Ammon's horn (tissue), 1 donor: ENCODE data around the gene CFAP74.
"Not testable (repeated sequence)": the region's sequence is repeated elsewhere in the genome, so short reads cannot be mapped to it uniquely, and the experiment has no call there.

Experiments
- DNase-seq: peaks from one replicate; pipeline ENCODE4 v3.0.0-alpha.2; 2016; ENCODE audit warnings: low spot score

The CFAP74 gene

GRCh38 chr1:1950940-1951339 is 52.6 kb downstream of the CFAP74 start:
- DNase-seq, result no peak

GRCh38 chr1:1948783-1949182 is 54.8 kb downstream of the CFAP74 start:
- DNase-seq, result no peak

GRCh38 chr1:1947493-1947892 is 56.1 kb downstream of the CFAP74 start:
- DNase-seq, result no peak

- DNase-seq, result peak; percentile 52
Measured at GRCh38 chr1:1946540-1946939, 57.0 kb downstream of the CFAP74 start.

GRCh38 chr1:1945782-1946393 is 57.7 kb downstream of the CFAP74 start:
- DNase-seq, result no peak

- DNase-seq, result peak; percentile 56
Measured at GRCh38 chr1:1943834-1944570, 59.6 kb downstream of the CFAP74 start.

GRCh38 chr1:1942753-1943656 is 60.6 kb downstream of the CFAP74 start:
- no peak for DNase-seq

- no peak for DNase-seq
Measured at GRCh38 chr1:1941868-1942752, 61.5 kb downstream of the CFAP74 start.

- no peak for DNase-seq
Measured at GRCh38 chr1:1941211-1941841, 62.3 kb downstream of the CFAP74 start.

- DNase-seq, result no peak
Measured at GRCh38 chr1:1940123-1940425, 63.5 kb downstream of the CFAP74 start.

- DNase-seq, result no peak
Measured at GRCh38 chr1:1939296-1940122, 64.1 kb downstream of the CFAP74 start.

GRCh38 chr1:1938613-1939295 is 64.8 kb downstream of the CFAP74 start:
- DNase-seq, result no peak

GRCh38 chr1:1938276-1938573 is 65.4 kb downstream of the CFAP74 start:
- DNase-seq, result no peak

- DNase-seq, result no peak
Measured at GRCh38 chr1:1937549-1938275, 65.9 kb downstream of the CFAP74 start.

GRCh38 chr1:1937061-1937460 is 66.5 kb downstream of the CFAP74 start:
- DNase-seq, result no peak

- not testable (repeated sequence) for DNase-seq
Measured at GRCh38 chr1:1934848-1935247, 68.7 kb downstream of the CFAP74 start.

- peak; percentile 1 for DNase-seq
Measured at GRCh38 chr1:1929639-1930545, 73.7 kb downstream of the CFAP74 start.

GRCh38 chr1:1929102-1929638 is 74.4 kb downstream of the CFAP74 start:
- no peak for DNase-seq
